AML-193 (cell line): ENCODE measurements around the gene MIDN.

Experiments used
- DNase-seq, 2 experiments: peaks; one replicate each; lab custom pipeline; 2025; lab: John Stamatoyannopoulos, UW

The MIDN gene

DNA sequence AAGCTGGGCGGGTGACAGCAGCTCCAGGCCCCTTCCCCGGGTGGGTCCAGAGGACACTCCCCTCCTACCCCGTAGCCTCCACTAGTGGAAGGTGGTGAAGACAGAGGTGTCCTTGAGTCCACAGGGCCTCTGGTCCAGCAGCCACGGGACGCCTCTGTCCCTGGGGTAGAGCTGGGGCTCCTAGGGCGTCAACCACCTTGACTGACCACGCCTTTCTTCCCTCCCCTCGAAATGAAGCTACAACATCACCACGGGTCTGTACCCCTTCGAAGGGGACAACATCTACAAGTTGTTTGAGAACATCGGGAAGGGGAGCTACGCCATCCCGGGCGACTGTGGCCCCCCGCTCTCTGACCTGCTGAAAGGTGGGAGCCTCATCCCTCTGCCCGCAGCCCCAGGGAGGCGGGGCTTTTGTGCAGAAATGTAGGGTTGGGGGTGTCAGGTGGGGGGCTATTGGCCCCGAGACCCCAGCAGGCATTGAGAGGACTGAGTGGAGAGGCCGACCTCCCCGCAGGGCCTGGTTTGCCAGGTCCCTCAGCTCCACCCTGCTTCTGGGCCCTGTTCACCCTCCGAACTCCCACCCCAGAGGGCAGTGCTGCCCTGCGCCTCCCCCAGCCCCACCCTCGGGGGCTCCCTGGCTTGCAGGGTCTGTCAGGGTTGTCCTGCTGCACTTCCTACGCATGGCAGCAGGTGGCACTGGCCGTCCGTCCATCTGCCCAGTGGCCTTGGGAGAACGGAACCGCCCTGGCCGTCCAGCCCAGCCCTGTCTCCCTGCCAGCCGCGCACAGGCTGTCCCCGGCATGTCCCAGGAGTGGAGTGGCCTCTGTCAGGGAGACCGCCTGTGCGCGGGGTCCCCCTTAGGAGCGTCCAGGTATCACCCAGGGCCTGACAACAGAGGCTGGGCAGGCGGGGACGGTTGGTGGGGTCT, 27.1 kb upstream of the MIDN start:
- DNase-seq: no peak

DNA sequence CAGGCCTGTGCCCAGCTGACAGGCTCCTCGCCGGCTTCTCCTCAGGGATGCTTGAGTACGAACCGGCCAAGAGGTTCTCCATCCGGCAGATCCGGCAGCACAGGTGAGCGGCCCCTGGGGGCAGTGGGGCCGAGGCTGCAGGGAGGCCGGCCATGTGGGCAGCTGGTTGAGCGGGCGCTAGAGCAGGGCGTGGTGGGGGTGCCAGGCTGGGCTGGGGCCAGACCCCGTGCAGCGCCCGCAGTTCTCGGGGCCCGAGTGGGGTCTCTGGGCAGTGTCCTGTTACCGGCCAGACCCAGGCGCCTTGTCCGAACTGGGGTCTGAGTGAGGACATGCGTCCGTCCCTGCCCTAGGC, 26.5 kb upstream of the MIDN start:
- no peak for DNase-seq

DNA sequence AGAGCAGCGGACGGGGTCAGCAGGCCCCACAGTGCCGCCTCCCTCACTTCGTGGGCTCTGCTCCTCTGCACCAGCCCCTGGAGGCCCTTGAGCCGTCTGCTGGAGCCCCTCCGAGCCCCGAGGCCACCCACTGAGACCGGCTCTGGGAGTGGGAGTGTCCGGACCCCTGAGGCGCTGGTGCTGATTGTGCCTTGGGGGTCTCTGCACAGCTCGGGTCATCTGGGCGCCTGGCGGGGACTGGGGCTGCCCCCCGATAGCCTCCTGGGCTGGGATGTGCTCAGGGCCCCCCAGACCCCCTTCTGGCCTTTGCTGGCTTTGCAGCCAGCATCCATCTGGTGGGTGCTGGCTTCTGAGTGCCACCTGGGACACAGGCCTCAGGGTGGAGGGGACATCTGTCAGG, 26.0 kb upstream of the MIDN start:
- DNase-seq: no peak

DNA sequence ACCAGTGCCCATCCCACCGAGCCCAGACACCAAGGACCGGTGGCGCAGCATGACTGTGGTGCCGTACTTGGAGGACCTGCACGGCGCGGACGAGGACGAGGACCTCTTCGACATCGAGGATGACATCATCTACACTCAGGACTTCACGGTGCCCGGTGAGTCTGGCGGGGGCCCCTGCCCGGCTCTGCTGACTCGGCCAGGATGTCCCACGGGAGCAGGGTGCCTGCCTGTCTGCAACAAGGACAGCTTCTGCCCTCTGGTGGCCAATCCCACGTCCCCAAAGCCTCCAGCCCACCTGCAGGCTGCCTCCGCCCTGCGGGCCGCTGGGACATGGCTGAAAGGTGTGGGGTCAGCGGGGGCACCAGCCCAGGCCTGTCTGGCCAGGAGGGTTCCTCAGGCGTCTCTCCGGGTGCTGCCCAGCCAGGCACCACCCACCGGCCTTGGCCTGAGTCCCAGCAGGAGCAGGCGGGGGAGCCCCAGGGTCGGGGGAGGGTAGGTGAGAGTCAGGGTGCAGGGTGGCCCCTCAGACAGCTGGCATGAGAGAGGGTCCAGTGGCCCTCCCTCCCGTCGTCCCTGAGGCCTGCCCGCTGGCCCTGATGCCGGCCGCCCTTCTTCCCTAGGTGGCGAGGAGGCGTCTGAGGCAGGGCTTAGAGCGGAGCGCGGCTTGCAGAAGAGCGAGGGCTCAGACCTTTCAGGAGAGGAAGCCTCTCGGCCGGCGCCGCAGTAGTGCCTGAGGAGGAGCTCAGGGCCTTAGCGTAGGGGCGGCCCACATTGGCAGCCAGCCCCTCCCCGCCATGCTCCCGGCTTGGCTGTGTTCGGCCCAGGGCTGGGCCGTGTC, 25.1 kb upstream of the MIDN start:
- DNase-seq: no peak

DNA sequence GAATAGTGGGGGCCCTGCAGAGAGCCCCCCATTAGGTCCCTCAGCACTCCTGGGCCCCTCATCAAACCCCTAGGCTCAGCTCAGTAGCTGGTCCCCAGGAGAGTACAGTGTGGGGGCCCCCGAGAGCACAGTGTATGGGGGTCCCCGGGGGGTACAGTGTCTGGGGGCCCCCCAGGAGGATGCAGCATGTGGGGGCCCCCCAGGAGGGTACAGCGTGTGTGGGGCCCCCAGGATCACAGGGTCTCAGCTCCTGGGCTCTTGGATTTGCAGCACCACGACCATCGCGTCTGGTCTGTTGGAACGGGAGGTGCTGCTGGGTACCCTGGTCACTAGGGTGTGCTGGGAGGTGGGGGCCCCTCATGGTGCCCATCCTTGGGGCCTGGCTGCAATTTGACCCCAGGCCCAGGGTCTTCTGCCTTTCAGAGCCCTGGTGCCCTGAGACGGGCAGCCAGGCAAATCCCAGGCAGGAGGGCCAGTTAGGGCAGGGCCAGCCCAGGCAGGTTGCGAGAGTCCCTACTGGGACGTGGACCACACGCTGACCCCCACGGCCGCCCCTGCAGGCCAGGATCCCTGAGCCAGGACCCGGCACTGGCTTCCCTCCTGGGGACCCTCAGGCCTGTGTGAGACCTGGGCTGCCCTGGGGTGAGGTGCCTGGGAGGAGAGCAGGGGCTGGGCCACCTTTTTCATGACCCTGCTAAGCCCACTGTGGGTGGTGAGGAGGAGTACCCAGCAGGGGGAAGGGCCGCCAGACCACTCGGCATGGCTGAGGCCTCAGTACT, 24.1 kb upstream of the MIDN start:
- DNase-seq: no peak

DNA sequence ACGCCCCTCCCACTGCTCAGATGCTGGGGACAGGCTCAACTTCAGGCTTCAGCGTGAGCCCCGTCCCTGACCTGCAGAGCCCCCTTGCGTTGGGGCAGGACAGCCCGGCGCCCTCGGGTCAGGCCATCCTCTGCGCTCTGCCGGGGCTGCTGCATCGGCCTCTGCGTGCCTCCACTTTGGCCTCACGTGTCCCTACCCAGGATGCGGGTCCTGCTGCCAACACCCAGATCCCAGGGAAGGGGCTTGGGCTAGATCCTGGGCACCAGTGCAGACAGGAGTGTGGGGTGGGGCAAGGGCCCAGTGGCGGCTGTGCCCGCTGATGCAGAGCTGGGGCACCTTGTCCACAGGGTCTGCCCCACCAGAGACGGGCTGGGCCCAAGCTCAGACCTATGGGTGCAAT, 23.5 kb upstream of the MIDN start:
- no peak for DNase-seq

DNA sequence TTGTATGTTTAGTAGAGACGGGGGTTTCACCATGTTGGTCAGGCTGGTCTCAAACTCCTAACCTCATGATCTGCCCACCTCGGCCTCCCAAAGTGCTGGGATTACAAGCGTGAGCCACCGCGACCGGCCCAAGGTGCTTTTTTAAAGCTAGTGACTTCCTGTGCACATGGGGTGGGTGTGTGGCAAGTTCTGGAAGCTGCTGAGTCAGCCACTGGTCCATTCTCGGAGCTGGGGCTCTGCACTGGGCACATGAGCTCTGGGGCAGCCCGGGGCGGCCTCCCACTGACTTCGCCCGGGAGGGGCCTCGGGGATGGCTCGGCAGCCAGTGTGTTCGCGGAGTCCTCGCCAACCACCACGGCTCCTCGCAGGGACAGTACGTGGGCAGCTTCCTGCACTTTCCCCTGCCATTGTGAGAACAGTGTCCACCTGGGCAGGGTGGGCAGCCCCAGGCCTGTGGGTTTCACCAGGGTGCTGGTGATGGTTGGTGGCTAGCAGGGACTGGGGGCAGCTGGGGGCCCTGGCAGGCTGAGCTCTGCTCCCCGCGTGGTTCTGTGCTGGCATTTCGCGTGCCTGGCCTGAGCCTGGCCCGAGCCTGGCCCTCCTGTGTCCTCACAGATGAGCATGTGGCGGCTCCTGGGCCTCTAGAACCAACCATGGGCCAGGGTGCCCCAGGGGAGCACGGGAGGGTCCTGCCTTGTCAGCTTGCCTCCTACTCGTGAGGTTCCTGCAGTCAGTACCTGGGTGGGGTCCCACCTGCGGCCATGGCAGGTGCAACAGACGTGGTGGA, 22.8 kb upstream of the MIDN start:
- DNase-seq: no peak

DNA sequence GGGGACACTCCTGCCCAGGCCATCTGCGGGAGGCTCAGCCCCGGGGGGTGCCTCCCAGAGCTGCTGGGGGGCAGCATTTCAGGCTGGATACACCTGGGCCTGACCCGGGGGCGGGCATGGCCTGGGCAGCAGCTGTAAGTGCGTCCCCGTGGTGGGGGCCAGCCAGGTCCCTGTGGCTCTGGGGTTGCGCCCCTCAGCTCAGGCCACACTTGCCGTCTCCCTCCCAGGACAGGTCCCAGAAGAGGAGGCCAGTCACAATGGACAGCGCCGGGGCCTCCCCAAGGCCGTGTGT, 22.2 kb upstream of the MIDN start:
- DNase-seq: no peak

DNA sequence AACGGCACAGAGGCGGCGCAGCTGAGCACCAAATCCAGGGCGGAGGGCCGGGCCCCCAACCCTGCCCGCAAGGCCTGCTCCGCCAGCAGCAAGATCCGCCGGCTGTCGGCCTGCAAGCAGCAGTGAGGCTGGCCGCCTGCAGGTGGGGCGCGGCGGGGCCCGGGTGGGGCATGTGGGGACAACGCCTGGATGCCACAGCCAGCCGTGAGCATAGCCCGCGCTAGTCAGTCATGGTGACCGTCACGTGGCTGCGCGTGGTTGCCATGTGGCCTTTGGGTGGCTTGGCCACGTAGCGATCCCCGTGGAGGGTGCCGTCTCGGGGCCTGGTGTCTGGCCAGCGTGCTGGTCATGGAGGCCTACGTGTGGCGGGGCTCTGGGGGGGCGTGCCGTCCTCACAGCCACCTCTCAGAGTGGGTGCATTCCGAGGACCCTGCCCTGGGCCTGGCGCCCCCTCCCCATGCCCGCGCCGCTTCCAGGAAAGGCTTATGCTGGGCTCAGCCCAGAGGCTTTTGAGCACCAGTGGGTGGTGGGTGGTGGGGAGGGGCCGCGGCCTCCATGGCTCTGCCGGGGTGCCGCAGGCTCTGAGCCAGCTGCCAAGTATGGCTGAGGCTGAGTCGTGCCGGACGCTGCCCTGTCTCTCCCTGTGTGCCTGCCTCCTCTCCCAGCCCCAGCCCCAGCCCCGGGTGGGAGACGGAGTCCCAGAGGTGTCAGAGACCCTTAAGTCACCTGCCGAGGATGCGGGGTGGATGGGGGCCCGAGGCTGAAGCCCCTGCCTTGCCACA, 21.7 kb upstream of the MIDN start:
- no peak for DNase-seq

DNA sequence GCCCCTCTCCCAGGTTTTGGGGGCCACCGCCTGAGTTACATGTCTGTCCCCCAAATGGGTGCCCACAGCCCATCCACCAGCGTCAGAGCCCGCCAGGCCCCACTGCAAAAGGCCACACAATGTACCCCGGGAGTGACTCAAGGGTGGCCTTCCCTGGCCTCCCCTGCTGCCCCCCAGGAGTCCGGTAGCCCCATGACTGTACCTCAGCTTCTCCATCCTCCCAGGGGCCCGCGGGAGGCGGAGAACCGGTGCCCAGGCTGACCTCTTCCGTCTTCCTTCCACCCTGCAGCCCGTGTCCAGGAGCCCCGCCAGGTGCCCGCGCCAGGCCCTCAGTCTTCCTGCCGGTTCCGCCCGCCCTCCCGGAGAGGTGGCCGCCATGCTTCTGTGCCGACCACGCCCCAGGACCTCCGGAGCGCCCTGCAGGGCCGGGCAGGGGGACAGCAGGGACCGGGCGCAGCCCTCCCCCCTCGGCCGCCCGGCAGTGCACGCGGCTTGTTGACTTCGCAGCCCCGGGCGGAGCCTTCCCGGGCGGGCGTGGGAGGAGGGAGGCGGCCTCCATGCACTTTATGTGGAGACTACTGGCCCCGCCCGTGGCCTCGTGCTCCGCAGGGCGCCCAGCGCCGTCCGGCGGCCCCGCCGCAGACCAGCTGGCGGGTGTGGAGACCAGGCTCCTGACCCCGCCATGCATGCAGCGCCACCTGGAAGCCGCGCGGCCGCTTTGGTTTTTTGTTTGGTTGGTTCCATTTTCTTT, 20.9 kb upstream of the MIDN start:
- DNase-seq: no peak

DNA sequence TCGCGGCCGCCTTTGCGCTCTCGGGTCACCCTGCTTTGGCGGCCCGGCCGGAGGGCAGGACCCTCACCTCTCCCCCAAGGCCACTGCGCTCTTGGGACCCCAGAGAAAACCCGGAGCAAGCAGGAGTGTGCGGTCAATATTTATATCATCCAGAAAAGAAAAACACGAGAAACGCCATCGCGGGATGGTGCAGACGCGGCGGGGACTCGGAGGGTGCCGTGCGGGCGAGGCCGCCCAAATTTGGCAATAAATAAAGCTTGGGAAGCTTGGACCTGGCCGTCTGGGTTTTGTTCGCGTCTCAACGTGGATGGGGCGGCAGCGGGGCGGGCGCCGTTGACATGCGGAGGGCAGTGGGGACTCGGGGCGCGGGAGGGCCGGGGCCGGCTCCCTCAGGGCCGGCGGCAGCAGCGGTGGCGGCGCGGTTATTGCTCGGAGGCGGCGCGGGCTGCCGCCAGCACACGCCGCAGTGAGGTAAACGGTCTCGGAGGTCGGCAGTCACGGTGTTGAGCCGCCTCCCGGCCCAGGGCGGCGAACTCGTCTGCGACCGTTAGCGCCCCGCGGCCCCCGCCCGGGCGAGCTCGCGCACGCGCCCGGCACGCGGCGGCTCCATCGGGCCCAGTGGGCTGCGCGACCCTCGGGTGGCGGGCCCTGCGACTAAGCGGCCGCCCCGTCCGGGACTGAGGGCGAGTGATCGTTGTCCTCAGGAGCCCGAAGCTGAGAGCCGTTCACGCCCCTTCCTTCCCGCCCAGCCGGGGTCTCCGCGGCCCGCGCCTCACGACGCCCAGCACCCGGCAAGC, 20.0 kb upstream of the MIDN start:
- no peak for DNase-seq

DNA sequence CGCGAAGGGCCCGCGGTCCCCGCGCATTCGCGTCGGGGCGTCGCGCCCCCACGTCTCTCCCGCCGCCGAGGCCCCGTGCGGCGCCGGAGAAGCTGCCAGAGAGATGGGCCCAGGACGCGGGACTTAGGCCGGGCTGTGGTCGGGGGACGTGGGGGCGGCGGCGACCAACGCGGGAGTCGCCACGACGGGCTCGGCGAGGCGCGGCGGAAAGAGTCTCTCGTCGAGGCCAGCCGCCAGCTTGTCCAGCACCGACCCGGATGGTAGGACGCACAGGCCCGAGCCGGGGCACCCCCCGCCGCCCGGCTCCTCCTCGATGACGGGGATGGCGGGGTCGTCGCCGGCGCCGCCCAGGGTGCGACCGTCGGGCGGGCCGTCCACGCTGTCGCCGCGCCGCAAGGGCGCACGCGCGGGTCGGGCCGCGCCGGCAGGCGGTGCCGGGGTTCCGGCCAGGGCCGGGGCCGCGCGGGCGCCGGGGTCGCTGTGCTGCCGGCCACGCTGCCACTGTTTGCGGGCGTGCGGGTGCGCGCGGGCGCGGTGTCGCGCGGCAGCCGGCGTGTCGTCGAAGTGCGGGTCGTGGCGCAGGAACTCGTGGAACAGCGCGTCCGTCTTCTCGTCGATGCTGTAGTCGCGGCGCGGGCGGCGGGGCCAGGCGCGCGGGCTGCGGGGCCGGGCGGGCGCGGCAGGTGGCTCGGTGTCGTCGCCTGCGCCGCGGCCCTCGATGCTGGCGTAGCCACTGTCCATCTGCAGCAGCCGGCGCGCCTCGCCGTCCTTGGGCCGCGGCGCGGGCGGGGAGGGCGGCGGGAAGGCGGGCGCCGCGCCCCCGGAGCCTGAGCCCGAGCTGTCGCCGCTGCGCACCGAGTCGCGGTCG, 19.1 kb upstream of the MIDN start:
- no peak for DNase-seq

DNA sequence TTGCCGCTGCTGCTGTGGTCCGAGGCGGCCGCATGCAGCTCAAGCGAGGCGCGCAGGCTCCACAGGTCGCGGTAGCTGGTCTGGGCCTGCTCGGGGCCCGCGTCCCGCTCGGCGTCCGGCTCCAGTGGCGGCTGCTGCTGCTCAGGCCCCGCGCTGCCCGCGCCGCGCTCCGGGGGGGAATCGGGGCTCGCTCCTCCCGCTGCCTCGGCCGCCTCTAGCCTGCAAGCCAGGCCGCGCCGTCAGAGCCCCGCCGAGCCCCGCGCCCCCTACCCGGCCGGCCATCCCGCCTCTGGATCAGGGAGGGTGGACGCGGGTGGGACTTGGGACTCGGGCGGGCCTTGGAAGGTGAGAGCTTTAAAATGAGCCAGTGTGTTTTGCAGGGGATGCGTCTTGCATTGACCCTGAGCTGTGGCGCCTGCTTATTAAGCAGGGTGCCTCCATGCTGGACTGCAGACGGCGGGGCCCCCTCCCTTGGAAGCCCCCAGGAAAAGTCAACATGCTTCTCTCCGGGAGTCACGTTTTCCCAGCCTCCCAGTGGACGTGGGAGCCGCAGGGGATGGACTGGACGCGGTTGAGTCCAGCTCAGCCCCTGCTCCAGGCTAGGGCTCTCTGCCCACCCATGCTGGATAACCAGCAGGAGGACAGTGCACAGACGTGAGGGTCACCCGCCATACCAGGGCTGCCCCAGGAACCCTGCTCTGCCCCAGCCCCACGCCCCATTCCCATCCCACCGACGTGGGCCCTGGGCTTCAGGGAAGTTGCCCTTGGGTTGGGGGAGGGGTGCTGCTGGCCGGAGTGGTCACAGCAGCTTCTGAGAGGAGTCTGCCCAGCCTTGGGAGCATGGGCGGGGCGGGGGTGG, 18.2 kb upstream of the MIDN start:
- DNase-seq: no peak

DNA sequence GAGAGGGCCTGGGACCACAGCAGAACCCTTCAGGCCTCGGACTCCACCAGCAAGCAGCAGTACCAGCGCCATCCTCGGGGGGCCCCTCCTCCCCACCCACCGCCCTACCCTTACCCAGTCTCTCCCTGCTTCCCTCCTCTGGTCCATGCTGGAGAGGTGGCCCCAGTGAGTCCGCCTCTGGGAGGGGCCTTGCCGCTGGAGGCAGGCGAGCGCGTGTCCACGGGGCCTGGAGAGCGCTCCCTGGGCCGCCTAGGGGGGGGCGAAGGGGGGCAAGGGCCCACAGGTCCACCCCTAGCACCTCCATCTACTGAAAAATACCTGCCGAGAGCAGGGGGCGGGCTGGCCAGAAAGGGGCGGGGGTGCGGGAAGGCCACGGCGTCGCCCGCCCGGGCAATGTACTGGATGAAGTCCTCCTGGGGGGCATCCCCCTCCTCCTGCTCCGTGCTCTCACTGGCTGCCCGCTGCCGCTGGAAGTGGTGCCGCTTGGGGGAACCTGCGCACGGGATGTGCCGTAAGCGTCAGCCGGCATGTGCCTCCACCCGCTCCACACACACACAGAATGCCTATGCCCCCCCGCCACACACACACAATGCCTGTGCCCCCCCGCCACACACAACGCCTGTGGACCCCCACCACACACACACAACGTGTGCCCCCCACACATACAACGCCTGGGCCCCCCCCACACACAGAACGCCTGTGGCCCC, 17.4 kb upstream of the MIDN start:
- DNase-seq: no peak

DNA sequence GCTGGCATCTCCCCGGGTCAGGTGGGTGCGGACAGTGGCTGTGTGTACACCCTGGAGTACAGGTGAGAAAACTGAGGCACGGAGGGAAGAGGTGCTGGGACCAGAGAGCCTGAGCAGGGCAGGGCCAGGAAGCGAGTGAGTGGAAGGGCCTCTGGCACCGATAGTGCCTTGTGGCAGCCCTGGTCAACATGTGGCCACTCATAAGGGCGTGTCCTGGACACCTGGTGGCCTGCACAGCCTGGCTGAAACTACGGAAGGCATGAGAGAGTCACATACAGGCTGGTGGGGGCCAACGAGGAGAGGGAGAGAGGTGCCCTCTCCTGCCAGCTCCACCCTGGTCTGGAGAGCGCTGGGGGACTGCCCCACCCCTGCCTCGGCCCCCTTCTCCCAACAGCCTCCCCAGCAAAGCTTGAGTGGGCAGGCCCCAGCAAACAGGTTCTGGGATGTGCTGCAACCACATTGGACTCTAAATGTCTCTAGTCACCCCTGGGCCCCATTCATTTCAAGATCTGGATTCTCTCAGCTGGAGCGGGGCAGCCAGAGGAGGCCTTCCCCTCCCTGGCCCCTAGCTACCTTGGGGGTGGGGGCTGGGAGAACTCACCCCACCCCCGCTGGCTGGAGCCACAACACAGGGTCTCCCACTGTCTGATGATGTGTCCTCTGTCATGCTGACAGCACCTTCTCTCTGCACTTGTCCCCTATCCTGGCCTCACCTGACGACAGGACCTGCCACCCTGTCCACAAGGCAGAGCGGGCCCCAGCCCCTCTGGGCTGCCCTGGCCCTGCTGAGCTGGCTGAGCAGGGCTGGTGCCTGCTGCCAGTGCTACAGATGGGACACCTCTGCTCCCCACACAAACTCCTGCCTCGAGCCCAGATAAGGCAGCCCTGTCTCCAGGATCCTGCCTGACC, 16.4 kb upstream of the MIDN start:
- DNase-seq: no peak

DNA sequence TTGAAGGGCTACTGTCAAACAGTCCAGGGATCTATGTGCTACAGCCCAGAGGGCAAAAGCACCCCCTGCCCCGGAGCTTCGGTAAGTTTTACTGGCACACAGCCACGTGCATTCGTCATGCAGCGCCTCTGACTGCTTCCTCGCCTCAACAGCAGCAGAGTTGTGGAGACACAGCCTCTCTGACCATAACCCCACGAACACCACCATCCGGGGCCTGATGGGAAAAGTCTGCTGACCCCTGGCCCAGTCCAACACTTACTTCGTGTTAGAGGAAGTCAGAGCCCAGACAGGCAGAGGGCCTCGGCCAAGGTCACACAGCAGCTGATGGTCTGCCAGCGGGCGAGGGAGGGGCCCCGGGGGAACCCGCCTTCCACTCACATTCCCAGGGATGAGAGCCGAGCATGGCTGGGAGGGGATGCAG, 15.7 kb upstream of the MIDN start:
- no peak for DNase-seq
